T-cell (primary cell): Measurements from ENCODE around the gene SFMBT2. TPM values are rescaled to one million over a fixed set of nuclear protein-coding genes. Genes with fewer than 3 reads are reported as not detected.

Experiments used
- ATAC-seq, 4 experiments: fragments of 200-7000 bp in 3 of 4; fragments of 150-1000 bp in 1 of 4; cut with Tn5 transposase; replicated peaks in 1 of 4; 1 replicate in 3 of 4; 2 replicates in 1 of 4; pipeline ENCODE4 v1.10.0; 2021; ENCODE audit warnings: moderate library complexity in 3 of 4, mild to moderate bottlenecking in 2 of 4, moderate number of reproducible peaks in 1 of 4
- CTCF ChIA-PET, 2 donors: fragments of 300-600 bp; sonication (Branson Sonifier 250); formaldehyde crosslinking; loops; one replicate each; lab custom pipeline; 2022; ENCODE audit warnings: antibody characterized with exemption in 2 of 2; lab: Charles Lee
- POLR2A ChIA-PET, 2 donors: fragments of 300-600 bp; sonication (Branson Sonifier 250); formaldehyde crosslinking; loops; one replicate each; lab custom pipeline; 2022; ENCODE audit warnings: antibody characterized with exemption in 2 of 2; lab: Charles Lee
- DNase-seq, 35 experiments: peaks; one replicate each; pipeline versions ENCODE4 v3.0.0 to v3.0.0-alpha.2; 2013 to 2023
- H3K27ac ChIP-seq: one replicate; pipeline ENCODE4 v1.5.1; 2013; ENCODE audit warnings: low read length
- H3K27me3 ChIP-seq, 2 experiments: replicated peaks in 1 of 2; 1 replicate in 1 of 2; 2 replicates in 1 of 2; pipeline versions ENCODE4 v1.6.1 to v1.7.0; 2013; ENCODE audit warnings: low read length in 1 of 2, mixed read lengths in 1 of 2; ENCODE audit not compliant: control insufficient read depth in 2 of 2, insufficient read depth in 2 of 2; ENCODE audit errors: extremely low read depth in 1 of 2
- H3K36me3 ChIP-seq, 2 donors: 1 replicate in 1 of 2; 2 replicates in 1 of 2; pipeline versions ENCODE4 v1.6.1 to v1.7.0; 2013; ENCODE audit warnings: low read length in 1 of 2; ENCODE audit not compliant: control insufficient read depth in 2 of 2, insufficient read depth in 1 of 2; ENCODE audit errors: extremely low read depth in 1 of 2
- H3K4me1 ChIP-seq, 2 experiments: 1 replicate in 1 of 2; 2 replicates in 1 of 2; pipeline versions ENCODE4 v1.6.1 to v1.7.0; 2013; ENCODE audit warnings: low read length in 2 of 2, mixed read lengths in 1 of 2; ENCODE audit not compliant: insufficient read depth in 2 of 2, control insufficient read depth in 1 of 2; ENCODE audit errors: extremely low read depth in 1 of 2
- H3K4me3 ChIP-seq, 2 donors: 1 replicate in 1 of 2; 2 replicates in 1 of 2; pipeline versions ENCODE4 v1.5.1 to v1.7.0; 2013; ENCODE audit warnings: mild to moderate bottlenecking in 2 of 2, low read length in 1 of 2, moderate library complexity in 1 of 2; ENCODE audit not compliant: control insufficient read depth in 1 of 2; ENCODE audit errors: extremely low read depth in 1 of 2
- H3K9me3 ChIP-seq: 2 replicates; pipeline ENCODE4 v1.7.0; 2013
- H3K27ac Mint-ChIP-seq, 2 donors: one replicate each; pipeline ENCODE4 v1.8.0; 2020 to 2021; ENCODE audit warnings: mild to moderate bottlenecking in 2 of 2, mixed read lengths in 2 of 2
- H3K27me3 Mint-ChIP-seq, 2 donors: one replicate each; pipeline ENCODE4 v1.8.0; 2021 to 2022; ENCODE audit warnings: mixed read lengths in 2 of 2
- H3K36me3 Mint-ChIP-seq: one replicate; pipeline ENCODE4 v1.8.0; 2021; ENCODE audit warnings: mixed read lengths
- H3K4me1 Mint-ChIP-seq, 3 donors: one replicate each; pipeline ENCODE4 v1.8.0; 2020 to 2022; ENCODE audit warnings: mixed read lengths in 3 of 3, mild to moderate bottlenecking in 1 of 3
- H3K4me3 Mint-ChIP-seq, 3 donors: one replicate each; pipeline ENCODE4 v1.8.0; 2020 to 2022; ENCODE audit warnings: mild to moderate bottlenecking in 3 of 3, mixed read lengths in 3 of 3, moderate library complexity in 3 of 3
- H3K9me3 Mint-ChIP-seq, 3 donors: one replicate each; pipeline ENCODE4 v1.8.0; 2020 to 2022; ENCODE audit warnings: mixed read lengths in 3 of 3
- WGBS: methylation state at CpG from one replicate; pipeline ENCODE4 v1.1.5; 2013; ENCODE audit warnings: missing lambda C conversion rate; ENCODE audit not compliant: insufficient coverage; 5-methylcytosine and 5-hydroxymethylcytosine counted together
- total RNA-seq, 35 experiments: library from RNA in 6 of 35; stranded (reverse) in 6 of 35; fragments of 120-200 nt in 1 of 35; gene quantifications; one replicate each; pipeline versions ENCODE4 v1.2.1 to v1.2.4 and lab custom pipeline; 2013 to 2026

Gene SFMBT2
- total RNA-seq, 5 donors from 2014 or later (not counting 1 experiment from before 2014, with no cell fraction given): 32.7 to 38.3 (median 36.8) TPM

GRCh38 chr10:7411671-7412128 is 866 bp upstream of the SFMBT2 start:
- WGBS: 7% methylated on average over 35 of the region's 38 CpGs
- Histone ChIP-seq H3K4me1 (peaks cover 16 to 46% of the 10 kb centered on the region in 2 experiments), H3K9me3 (no peaks in the 10 kb centered on the region), H3K36me3 (peaks cover 0 to under 1% of the 10 kb centered on the region in 2 donors), H3K27me3 (peaks cover 3 to 27% of the 10 kb centered on the region in 2 experiments), H3K4me3 (peak overlapping the region; percentile 80 to 97), H3K27ac (no peak overlapping the region)
- POLR2A ChIA-PET: interaction anchor here (0.5 to 0.9 kb wide), 6 partner anchors 13 to 877 kb away, joined by 3 to 8 read pairs (median 3); no protein-coding TSS in a partner anchor
- H3K4me1 Mint-ChIP-seq: peaks cover 37 to 44% (median 37%) of the 10 kb centered on the region in 3 donors
- ATAC-seq (no peak), DNase-seq (peak in 17 of 35 experiments; percentile 11 to 53 (median 28))
- no peaks in the 10 kb centered on the region for H3K36me3 Mint-ChIP-seq
- CTCF ChIA-PET: interaction anchor here (0.5 to 2.0 kb wide), 7 partner anchors 150 to 1727 kb away, joined by 3 to 26 read pairs (median 5); no protein-coding TSS in a partner anchor
- no peaks in the 10 kb centered on the region for H3K9me3 Mint-ChIP-seq
- H3K4me3 Mint-ChIP-seq: peak overlapping the region; percentile 93 to 99 (median 94)
- H3K27ac Mint-ChIP-seq: no peak overlapping the region
- peaks cover 0 to 4% of the 10 kb centered on the region in 2 donors for H3K27me3 Mint-ChIP-seq

DNA sequence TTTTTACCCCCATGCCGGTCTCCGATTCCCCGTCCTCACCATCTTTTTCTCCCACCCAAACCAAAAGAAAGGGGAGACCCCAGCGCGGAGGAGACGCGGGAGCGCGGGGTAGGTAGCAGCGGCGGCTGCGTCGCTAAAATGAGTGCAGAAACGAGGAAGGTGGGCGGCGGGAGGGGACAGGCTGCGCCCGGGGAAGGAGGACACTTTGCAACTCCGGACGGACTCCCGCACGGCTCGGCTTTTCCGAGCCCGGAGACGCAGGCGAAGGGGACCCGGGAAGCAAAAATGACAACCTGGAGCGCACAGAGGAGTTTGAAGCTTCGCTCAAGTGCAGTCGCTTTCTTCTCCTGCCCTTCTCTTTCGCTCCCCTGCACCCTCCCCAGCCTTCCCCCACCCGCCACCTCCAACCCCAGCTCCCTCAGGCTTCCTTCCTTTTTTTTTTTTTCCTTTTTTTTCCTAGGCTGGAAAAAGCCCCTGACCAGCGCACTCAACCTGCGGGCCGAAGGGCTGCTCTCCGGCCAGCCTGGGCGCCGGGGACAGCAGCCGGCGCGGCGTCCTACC is 453 bp downstream of the SFMBT2 start:
- Mint-ChIP-seq H3K27me3 (peaks cover 0 to 4% of the 10 kb centered on the region in 2 donors), H3K9me3 (no peaks in the 10 kb centered on the region), H3K36me3 (peaks cover under 1% of the 10 kb centered on the region), H3K27ac (peak overlapping the region; percentile 89 to 94), H3K4me3 (peak overlapping the region; percentile 93 to 99 (median 94)), H3K4me1 (peaks cover 45 to 54% (median 48%) of the 10 kb centered on the region in 3 donors)
- Histone ChIP-seq H3K27me3 (peaks cover 3 to 27% of the 10 kb centered on the region in 2 experiments), H3K36me3 (peaks cover 0 to 3% of the 10 kb centered on the region in 2 donors), H3K4me1 (peaks cover 23 to 48% of the 10 kb centered on the region in 2 experiments), H3K27ac (peak overlapping the region; percentile 4), H3K9me3 (no peaks in the 10 kb centered on the region), H3K4me3 (peak overlapping the region; percentile 80 to 97)
- WGBS: under 1% methylated on average over 32 of the region's 43 CpGs
- ChIA-PET POLR2A (interaction anchor here (0.5 to 0.9 kb wide), 23 partner anchors 12 to 1974 kb away, joined by 3 to 11 read pairs (median 6); no protein-coding TSS in a partner anchor), CTCF (interaction anchor here (0.5 to 2.0 kb wide), 29 partner anchors 16 to 1896 kb away, joined by 3 to 26 read pairs (median 4); no protein-coding TSS in a partner anchor)
- DNase-seq: peak in 13 of 35 experiments; percentile 4 to 43 (median 28)
- peak in 2 of 4 experiments; percentile 9 to 11 for ATAC-seq

DNA sequence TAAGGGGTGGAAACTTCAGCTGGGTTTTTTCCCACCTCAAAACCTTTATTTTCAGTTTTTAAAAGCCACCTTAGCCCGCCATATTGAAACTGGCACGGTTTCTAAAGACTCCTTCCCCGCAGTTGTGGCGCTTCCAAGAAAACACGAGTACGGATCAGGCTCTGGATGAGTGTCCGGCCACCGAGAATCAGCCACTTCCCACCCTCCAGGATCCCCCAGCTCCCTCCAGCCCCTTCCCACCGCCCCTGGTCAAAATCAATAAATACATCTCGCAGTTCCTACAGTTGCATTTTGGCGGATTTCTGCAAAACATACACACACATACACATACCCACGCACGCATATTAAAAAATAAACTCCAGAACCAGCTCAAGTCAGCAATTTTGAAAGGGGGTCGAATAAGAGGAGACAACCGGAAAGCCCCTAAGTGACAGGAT is 1.1 kb downstream of the SFMBT2 start:
- peaks cover 23 to 48% of the 10 kb centered on the region in 2 experiments for H3K4me1 ChIP-seq
- ChIA-PET POLR2A (interaction anchor here (0.7 to 0.9 kb wide), 4 partner anchors 27 to 1717 kb away, joined by 3 to 8 read pairs (median 4); no protein-coding TSS in a partner anchor), CTCF (interaction anchor here (0.5 to 2.2 kb wide), 11 partner anchors 27 to 1021 kb away, joined by 3 to 14 read pairs (median 3); no protein-coding TSS in a partner anchor)
- peak overlapping the region; percentile 80 to 97 for H3K4me3 ChIP-seq
- ATAC-seq (peak in 1 of 4 experiments; percentile 29), DNase-seq (peak in 8 of 35 experiments; percentile 3 to 56 (median 10))
- Mint-ChIP-seq H3K27me3 (peaks cover 0 to 4% of the 10 kb centered on the region in 2 donors), H3K27ac (peak overlapping the region; percentile 89 to 94), H3K4me1 (peaks cover 51 to 60% (median 54%) of the 10 kb centered on the region in 3 donors), H3K36me3 (peaks cover 6% of the 10 kb centered on the region), H3K9me3 (no peaks in the 10 kb centered on the region), H3K4me3 (peak overlapping the region; percentile 93 to 99 (median 94))
- peaks cover 0 to 7% of the 10 kb centered on the region in 2 donors for H3K36me3 ChIP-seq
- peaks cover 3 to 27% of the 10 kb centered on the region in 2 experiments for H3K27me3 ChIP-seq
- H3K27ac ChIP-seq: peak overlapping the region; percentile 42
- H3K9me3 ChIP-seq: no peaks in the 10 kb centered on the region
- 0% methylated on average over 10 of the region's 15 CpGs for WGBS

DNA sequence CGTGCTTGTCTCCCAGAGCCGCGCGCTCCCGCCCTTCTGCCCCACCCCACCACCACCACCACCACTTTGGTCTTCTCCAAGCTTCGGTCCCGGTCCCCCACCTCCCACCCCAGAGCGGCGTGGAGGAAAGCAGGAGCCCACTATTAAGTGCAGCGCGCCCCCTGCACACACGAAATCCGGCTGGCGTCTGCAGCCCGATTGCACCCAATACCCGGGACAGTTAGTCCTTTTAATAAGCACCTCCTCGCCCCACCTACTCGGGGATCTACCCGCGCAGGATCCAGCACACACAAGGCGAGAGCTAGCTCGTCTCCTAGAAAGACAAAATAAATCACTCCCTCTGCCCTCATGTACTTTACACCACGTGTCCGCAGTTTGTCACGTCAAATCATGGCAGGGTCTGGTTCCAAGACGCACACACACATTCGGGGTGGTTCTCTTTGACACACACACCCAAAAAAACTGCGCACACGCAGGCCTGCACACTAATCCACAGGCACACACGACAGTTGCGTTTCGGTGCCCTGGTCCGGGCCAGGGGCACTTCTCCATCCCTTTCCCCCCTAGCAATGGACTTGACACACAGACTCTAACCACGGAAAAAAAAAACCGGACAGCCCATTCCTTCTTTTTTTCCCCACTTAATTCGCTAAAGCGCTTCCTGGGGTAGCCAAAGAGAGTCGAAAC is 1.6 kb downstream of the SFMBT2 start:
- H3K9me3 ChIP-seq: no peaks in the 10 kb centered on the region
- peak overlapping the region; percentile 42 for H3K27ac ChIP-seq
- DNase-seq: peak; percentile 18 to 79 (median 54)
- peaks cover 11% of the 10 kb centered on the region for H3K36me3 Mint-ChIP-seq
- ATAC-seq: peak; percentile 29 to 62 (median 33)
- H3K27me3 Mint-ChIP-seq: peaks cover 0 to 4% of the 10 kb centered on the region in 2 donors
- peaks cover 23 to 48% of the 10 kb centered on the region in 2 experiments for H3K4me1 ChIP-seq
- peaks cover 3 to 27% of the 10 kb centered on the region in 2 experiments for H3K27me3 ChIP-seq
- POLR2A ChIA-PET: interaction anchor here in 1 of 2 donors (0.6 to 0.9 kb wide), 4 partner anchors 26 to 653 kb away, joined by 3 to 7 read pairs (median 4); no protein-coding TSS in a partner anchor
- H3K36me3 ChIP-seq: peaks cover 0 to 7% of the 10 kb centered on the region in 2 donors
- under 1% methylated on average over 33 of the region's 38 CpGs for WGBS
- H3K4me3 Mint-ChIP-seq: peak overlapping the region; percentile 93 to 99 (median 94)
- H3K9me3 Mint-ChIP-seq: no peaks in the 10 kb centered on the region
- H3K27ac Mint-ChIP-seq: peak overlapping the region; percentile 89 to 94
- peaks cover 57 to 65% (median 60%) of the 10 kb centered on the region in 3 donors for H3K4me1 Mint-ChIP-seq
- CTCF ChIA-PET: interaction anchor here (0.6 to 2.2 kb wide), 11 partner anchors 26 to 1021 kb away, joined by 3 to 14 read pairs (median 4); no protein-coding TSS in a partner anchor
- H3K4me3 ChIP-seq: peak overlapping the region; percentile 80 to 97

- peaks cover 11% of the 10 kb centered on the region for H3K36me3 Mint-ChIP-seq
- POLR2A ChIA-PET: interaction anchor here in 1 of 2 donors (0.6 to 0.9 kb wide), 2 partner anchors 25 to 653 kb away, joined by 3 to 7 read pairs; no protein-coding TSS in a partner anchor
- peak; percentile 26 to 53 (median 38) for ATAC-seq
- Histone ChIP-seq H3K36me3 (peaks cover 0 to 7% of the 10 kb centered on the region in 2 donors), H3K4me1 (peaks cover 23 to 48% of the 10 kb centered on the region in 2 experiments), H3K27ac (no peak overlapping the region), H3K9me3 (no peaks in the 10 kb centered on the region), H3K4me3 (peak overlapping the region; percentile 80 to 97), H3K27me3 (peaks cover 3 to 27% of the 10 kb centered on the region in 2 experiments)
- H3K27ac Mint-ChIP-seq: peak overlapping the region; percentile 89 to 94
- WGBS: under 1% methylated on average over 65 of the region's 65 CpGs
- peak overlapping the region; percentile 93 to 99 (median 94) for H3K4me3 Mint-ChIP-seq
- peaks cover 59 to 67% (median 60%) of the 10 kb centered on the region in 3 donors for H3K4me1 Mint-ChIP-seq
- H3K9me3 Mint-ChIP-seq: no peaks in the 10 kb centered on the region
- peak in 17 of 35 experiments; percentile 12 to 61 (median 37) for DNase-seq
- CTCF ChIA-PET: interaction anchor here in 1 of 2 donors (0.6 to 2.2 kb wide), 6 partner anchors 139 to 503 kb away, joined by 3 to 5 read pairs (median 4); no protein-coding TSS in a partner anchor
- peaks cover 0 to 2% of the 10 kb centered on the region in 2 donors for H3K27me3 Mint-ChIP-seq
These were observed 2.4 kb downstream of the SFMBT2 start for GRCh38 chr10:7408291-7409044.
